ENCODE results near the gene PLTP. TPM values are rescaled to one million over a fixed set of nuclear protein-coding genes. Genes with fewer than 3 reads are reported as not detected.

Gene PLTP
- total RNA-seq, 1 experiment from 2014 or later = 61.5 TPM

DNA sequence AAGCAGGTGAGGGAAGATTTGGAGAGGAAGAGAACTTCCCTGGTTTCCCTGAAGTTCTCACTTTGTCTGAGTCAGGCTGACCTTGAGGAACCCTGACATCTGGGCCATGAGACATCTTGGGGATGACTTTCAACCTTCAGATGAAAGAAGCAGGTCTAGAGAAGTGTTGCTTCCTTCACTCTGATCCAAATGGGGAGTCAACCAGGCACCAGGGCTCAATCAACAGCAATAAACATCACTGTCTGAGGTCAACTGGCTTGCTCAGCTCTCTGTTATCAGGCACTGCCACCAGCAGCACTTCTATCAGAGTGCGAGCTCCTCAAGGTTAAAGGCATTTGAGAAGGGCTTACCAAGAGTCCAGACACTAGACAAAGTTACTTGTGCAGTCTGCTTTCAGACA lies 61.0 kb downstream of the PLTP start:
- Histone ChIP-seq H3K27me3 (ENCODE audit: low read length) (no peaks in the 10 kb centered on the region), H3F3A (ENCODE audit: low read length, unreplicated experiment) (no peaks in the 10 kb centered on the region), H3K4me1 (ENCODE audit: insufficient read depth, low read length) (peaks cover 3% of the 10 kb centered on the region), H3K36me3 (ENCODE audit: low read depth, low read length) (0 out of 2 replicates have a peak, but pooled peaks cover 8% of the 10 kb centered on the region), H3K9me3 (ENCODE audit: low read length) (no peaks in the 10 kb centered on the region), H3K4me3 (ENCODE audit: low read length) (no peak overlapping the region), H3K27ac (ENCODE audit: low read length) (no peak overlapping the region), H4K20me1 (ENCODE audit: low read length) (no peaks in the 10 kb centered on the region), H3K9ac (ENCODE audit: low read length) (no peak overlapping the region), H2AFZ (ENCODE audit: low read length) (no peak overlapping the region), H3K9me2 (replicated peaks; ENCODE audit: low read length) (no peaks in the 10 kb centered on the region), H3K79me2 (ENCODE audit: low read length) (peaks cover 9% of the 10 kb centered on the region), H3K4me2 (ENCODE audit: low read length) (no peak overlapping the region)
- intact Hi-C loops (cut with micrococcal nuclease) = no loop called here
- TF ChIP-seq, protein P1, sequence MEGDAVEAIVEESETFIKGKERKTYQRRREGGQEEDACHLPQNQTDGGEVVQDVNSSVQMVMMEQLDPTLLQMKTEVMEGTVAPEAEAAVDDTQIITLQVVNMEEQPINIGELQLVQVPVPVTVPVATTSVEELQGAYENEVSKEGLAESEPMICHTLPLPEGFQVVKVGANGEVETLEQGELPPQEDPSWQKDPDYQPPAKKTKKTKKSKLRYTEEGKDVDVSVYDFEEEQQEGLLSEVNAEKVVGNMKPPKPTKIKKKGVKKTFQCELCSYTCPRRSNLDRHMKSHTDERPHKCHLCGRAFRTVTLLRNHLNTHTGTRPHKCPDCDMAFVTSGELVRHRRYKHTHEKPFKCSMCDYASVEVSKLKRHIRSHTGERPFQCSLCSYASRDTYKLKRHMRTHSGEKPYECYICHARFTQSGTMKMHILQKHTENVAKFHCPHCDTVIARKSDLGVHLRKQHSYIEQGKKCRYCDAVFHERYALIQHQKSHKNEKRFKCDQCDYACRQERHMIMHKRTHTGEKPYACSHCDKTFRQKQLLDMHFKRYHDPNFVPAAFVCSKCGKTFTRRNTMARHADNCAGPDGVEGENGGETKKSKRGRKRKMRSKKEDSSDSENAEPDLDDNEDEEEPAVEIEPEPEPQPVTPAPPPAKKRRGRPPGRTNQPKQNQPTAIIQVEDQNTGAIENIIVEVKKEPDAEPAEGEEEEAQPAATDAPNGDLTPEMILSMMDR (conservative IDR thresholded peaks at IDR 0.05; ENCODE audit: low read depth, low read length) = no peak
- TF ChIP-seq EZH2 (IDR thresholded peaks at IDR 0.05; ENCODE audit: low read length, unreplicated experiment) (no peak), EZH2phosphoT487 (IDR thresholded peaks at IDR 0.05; ENCODE audit: borderline replicate concordance, low read length) (no peak)
- BruUV-seq (replicated peaks) = no TSS peak
- DNase-seq (no peak), ATAC-seq (no peak)
- POLR2A ChIA-PET (ENCODE audit: unreplicated experiment) = interaction anchor here (0.7 kb wide), 1 partner anchor 83 kb away, joined by 13 read pairs; no protein-coding TSS in a partner anchor
- CTCF ChIA-PET = interaction anchor here (0.7 kb wide), 1 partner anchor 51 kb away, joined by 7 read pairs; no protein-coding TSS in a partner anchor

DNA sequence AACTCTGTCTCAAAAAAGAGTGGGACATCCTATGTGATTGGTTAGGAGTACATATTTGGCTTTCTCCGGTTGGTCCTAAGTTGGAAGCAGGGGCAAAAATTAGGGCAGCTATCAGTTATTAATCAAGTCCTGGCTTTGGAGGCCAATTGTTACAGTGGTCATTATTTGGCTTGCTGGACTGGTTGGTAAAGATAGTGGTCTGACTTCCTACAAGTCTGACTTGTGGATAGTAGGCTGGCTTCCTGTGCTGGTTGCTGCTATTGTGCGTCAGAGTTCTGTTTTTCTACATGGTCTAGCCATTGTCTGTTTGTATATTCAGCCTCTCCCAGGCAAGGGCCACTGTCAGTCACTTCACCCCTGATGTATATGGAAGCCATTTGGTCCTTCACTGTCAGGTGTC lies 61.7 kb downstream of the PLTP start:
- H3F3A ChIP-seq (ENCODE audit: low read length, unreplicated experiment) = no peaks in the 10 kb centered on the region
- no peak overlapping the region for H3K27ac ChIP-seq (ENCODE audit: low read length)
- H3K9ac ChIP-seq (ENCODE audit: low read length) = no peak overlapping the region
- H3K9me2 ChIP-seq (replicated peaks; ENCODE audit: low read length) = no peaks in the 10 kb centered on the region
- H4K20me1 ChIP-seq (ENCODE audit: low read length) = no peaks in the 10 kb centered on the region
- ChIA-PET CTCF (no interaction called here), POLR2A (ENCODE audit: unreplicated experiment) (no interaction called here)
- H3K4me3 ChIP-seq (ENCODE audit: low read length) = no peak overlapping the region
- intact Hi-C loops (cut with micrococcal nuclease) = no loop called here
- H3K27me3 ChIP-seq (ENCODE audit: low read length) = no peaks in the 10 kb centered on the region
- no peaks in the 10 kb centered on the region for H3K4me1 ChIP-seq (ENCODE audit: insufficient read depth, low read length)
- BruUV-seq (replicated peaks) = no TSS peak
- peaks cover 5% of the 10 kb centered on the region; the same call in 1 of the 2 replicates for H3K79me2 ChIP-seq (ENCODE audit: low read length)
- no peaks in the 10 kb centered on the region for H3K9me3 ChIP-seq (ENCODE audit: low read length)
- DNase-seq = no peak
- 0 out of 2 replicates have a peak, but pooled peaks cover 8% of the 10 kb centered on the region for H3K36me3 ChIP-seq (ENCODE audit: low read depth, low read length)
- TF ChIP-seq, protein P1 (conservative IDR thresholded peaks at IDR 0.05; ENCODE audit: low read depth, low read length) = no peak
- no peak for TF ChIP-seq EZH2phosphoT487 (IDR thresholded peaks at IDR 0.05; ENCODE audit: borderline replicate concordance, low read length)
- TF ChIP-seq EZH2 (IDR thresholded peaks at IDR 0.05; ENCODE audit: low read length, unreplicated experiment) = no peak
- H3K4me2 ChIP-seq (ENCODE audit: low read length) = no peak overlapping the region
- ATAC-seq = no peak
- no peak overlapping the region for H2AFZ ChIP-seq (ENCODE audit: low read length)

DNA sequence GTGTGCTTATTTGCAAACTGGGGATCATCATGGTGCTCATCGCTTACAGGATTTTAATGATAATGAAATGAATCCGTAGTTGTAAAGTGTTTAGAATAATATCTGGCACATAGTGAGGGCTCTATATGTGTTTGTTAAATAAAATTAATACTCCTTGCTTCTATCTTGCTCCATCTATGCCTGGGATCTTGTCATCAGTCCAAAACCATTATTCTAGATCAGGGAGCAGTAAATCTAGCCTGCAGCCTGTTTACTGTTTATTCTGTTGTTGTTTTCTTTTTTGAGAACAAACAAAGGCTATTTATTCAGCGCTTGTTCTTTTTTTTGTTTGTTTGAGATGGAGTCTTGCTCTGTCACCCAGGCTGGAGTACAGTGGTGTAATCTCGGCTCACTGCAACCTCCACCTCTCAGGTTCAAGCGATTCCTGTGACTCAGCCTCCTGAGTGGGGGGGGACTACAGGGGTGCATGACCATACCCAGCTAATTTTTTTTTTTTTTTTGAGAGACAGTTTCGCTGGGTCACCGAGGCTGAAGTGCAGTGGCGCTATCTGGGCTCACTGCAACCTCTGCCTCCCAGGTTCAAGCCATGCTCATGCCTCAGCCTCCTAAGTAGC lies 62.9 kb downstream of the PLTP start:
- H3F3A ChIP-seq (ENCODE audit: low read length, unreplicated experiment) = no peaks in the 10 kb centered on the region
- ChIA-PET CTCF (no interaction called here), POLR2A (ENCODE audit: unreplicated experiment) (interaction anchor here (0.6 kb wide), 1 partner anchor 82 kb away, joined by 5 read pairs; no protein-coding TSS in a partner anchor)
- H3K27ac ChIP-seq (ENCODE audit: low read length) = no peak overlapping the region
- no TSS peak for BruUV-seq (replicated peaks)
- DNase-seq = no peak
- no peak overlapping the region for H3K9ac ChIP-seq (ENCODE audit: low read length)
- H3K27me3 ChIP-seq (ENCODE audit: low read length) = no peaks in the 10 kb centered on the region
- TF ChIP-seq EZH2phosphoT487 (IDR thresholded peaks at IDR 0.05; ENCODE audit: borderline replicate concordance, low read length) (no peak), EZH2 (IDR thresholded peaks at IDR 0.05; ENCODE audit: low read length, unreplicated experiment) (no peak)
- TF ChIP-seq, protein P1 (conservative IDR thresholded peaks at IDR 0.05; ENCODE audit: low read depth, low read length) = no peak
- no peak overlapping the region for H3K4me2 ChIP-seq (ENCODE audit: low read length)
- no peak for ATAC-seq
- no peaks in the 10 kb centered on the region for H3K4me1 ChIP-seq (ENCODE audit: insufficient read depth, low read length)
- H2AFZ ChIP-seq (ENCODE audit: low read length) = no peak overlapping the region
- H3K36me3 ChIP-seq (ENCODE audit: low read depth, low read length) = peaks cover 14% of the 10 kb centered on the region; the same call in 1 of the 2 replicates
- no peak overlapping the region for H3K4me3 ChIP-seq (ENCODE audit: low read length)
- H3K9me3 ChIP-seq (ENCODE audit: low read length) = no peaks in the 10 kb centered on the region
- no peaks in the 10 kb centered on the region for H3K79me2 ChIP-seq (ENCODE audit: low read length)
- intact Hi-C loops (cut with micrococcal nuclease) = no loop called here
- H3K9me2 ChIP-seq (replicated peaks; ENCODE audit: low read length) = no peaks in the 10 kb centered on the region
- no peaks in the 10 kb centered on the region for H4K20me1 ChIP-seq (ENCODE audit: low read length)

Measured in PC-3 (cell line).